Nephron progenitor cell (in vitro differentiated cells): ENCODE data around the gene KLF13.

Experiments used
- DNase-seq: peaks from one replicate; pipeline ENCODE4 v3.0.0; 2021
- H3K27ac Mint-ChIP-seq: 2 replicates; pipeline ENCODE4 v1.8.0; 2021; ENCODE audit warnings: mild to moderate bottlenecking, moderate library complexity, mixed read lengths
- H3K27me3 Mint-ChIP-seq: 2 replicates; pipeline ENCODE4 v1.8.0; 2021; ENCODE audit warnings: mild to moderate bottlenecking, low read depth, mixed read lengths; ENCODE audit not compliant: poor library complexity
- H3K36me3 Mint-ChIP-seq: 2 replicates; pipeline ENCODE4 v1.8.0; 2021; ENCODE audit warnings: low read depth, mixed read lengths
- H3K4me1 Mint-ChIP-seq: 2 replicates; pipeline ENCODE4 v1.8.0; 2021; ENCODE audit warnings: mixed read lengths
- H3K4me3 Mint-ChIP-seq: 2 replicates; pipeline ENCODE4 v1.8.0; 2021; ENCODE audit warnings: mild to moderate bottlenecking, moderate library complexity, mixed read lengths
- H3K9me3 Mint-ChIP-seq: 2 replicates; pipeline ENCODE4 v1.8.0; 2021; ENCODE audit warnings: mild to moderate bottlenecking, moderate library complexity, mixed read lengths
- TF ChIP-seq, protein P1 (sequence below): fragments of 200-600 bp; sonication (generic); IDR thresholded peaks from 2 replicates; pipeline ENCODE4 v1.5.0; 2021; ENCODE audit warnings: antibody characterized with exemption

The KLF13 gene

GRCh38 chr15:31396881-31397560, 70.4 kb downstream of the KLF13 start:
- Mint-ChIP-seq H3K27me3 (peaks cover 36% of the 10 kb centered on the region), H3K36me3 (no peaks in the 10 kb centered on the region), H3K4me3 (peak overlapping the region; percentile 66), H3K4me1 (peaks cover 55% of the 10 kb centered on the region), H3K9me3 (no peaks in the 10 kb centered on the region), H3K27ac (peak overlapping the region; percentile 64)
- TF ChIP-seq, protein P1, sequence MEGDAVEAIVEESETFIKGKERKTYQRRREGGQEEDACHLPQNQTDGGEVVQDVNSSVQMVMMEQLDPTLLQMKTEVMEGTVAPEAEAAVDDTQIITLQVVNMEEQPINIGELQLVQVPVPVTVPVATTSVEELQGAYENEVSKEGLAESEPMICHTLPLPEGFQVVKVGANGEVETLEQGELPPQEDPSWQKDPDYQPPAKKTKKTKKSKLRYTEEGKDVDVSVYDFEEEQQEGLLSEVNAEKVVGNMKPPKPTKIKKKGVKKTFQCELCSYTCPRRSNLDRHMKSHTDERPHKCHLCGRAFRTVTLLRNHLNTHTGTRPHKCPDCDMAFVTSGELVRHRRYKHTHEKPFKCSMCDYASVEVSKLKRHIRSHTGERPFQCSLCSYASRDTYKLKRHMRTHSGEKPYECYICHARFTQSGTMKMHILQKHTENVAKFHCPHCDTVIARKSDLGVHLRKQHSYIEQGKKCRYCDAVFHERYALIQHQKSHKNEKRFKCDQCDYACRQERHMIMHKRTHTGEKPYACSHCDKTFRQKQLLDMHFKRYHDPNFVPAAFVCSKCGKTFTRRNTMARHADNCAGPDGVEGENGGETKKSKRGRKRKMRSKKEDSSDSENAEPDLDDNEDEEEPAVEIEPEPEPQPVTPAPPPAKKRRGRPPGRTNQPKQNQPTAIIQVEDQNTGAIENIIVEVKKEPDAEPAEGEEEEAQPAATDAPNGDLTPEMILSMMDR, result no peak
- peak; percentile 87 for DNase-seq

GRCh38 chr15:31397851-31398661, 71.4 kb downstream of the KLF13 start:
- Mint-ChIP-seq H3K4me3 (no peak overlapping the region), H3K27ac (no peak overlapping the region), H3K27me3 (peaks cover 26% of the 10 kb centered on the region), H3K4me1 (peaks cover 65% of the 10 kb centered on the region), H3K36me3 (no peaks in the 10 kb centered on the region), H3K9me3 (no peaks in the 10 kb centered on the region)
- TF ChIP-seq, protein P1, result no peak
- DNase-seq, result no peak

GRCh38 chr15:31398677-31399301, 72.2 kb downstream of the KLF13 start:
- DNase-seq, result no peak
- no peaks in the 10 kb centered on the region for H3K36me3 Mint-ChIP-seq
- H3K4me1 Mint-ChIP-seq, result peaks cover 63% of the 10 kb centered on the region
- H3K27me3 Mint-ChIP-seq, result peaks cover 18% of the 10 kb centered on the region
- no peaks in the 10 kb centered on the region for H3K9me3 Mint-ChIP-seq
- H3K27ac Mint-ChIP-seq, result no peak overlapping the region
- TF ChIP-seq, protein P1, result no peak
- no peak overlapping the region for H3K4me3 Mint-ChIP-seq

DNA sequence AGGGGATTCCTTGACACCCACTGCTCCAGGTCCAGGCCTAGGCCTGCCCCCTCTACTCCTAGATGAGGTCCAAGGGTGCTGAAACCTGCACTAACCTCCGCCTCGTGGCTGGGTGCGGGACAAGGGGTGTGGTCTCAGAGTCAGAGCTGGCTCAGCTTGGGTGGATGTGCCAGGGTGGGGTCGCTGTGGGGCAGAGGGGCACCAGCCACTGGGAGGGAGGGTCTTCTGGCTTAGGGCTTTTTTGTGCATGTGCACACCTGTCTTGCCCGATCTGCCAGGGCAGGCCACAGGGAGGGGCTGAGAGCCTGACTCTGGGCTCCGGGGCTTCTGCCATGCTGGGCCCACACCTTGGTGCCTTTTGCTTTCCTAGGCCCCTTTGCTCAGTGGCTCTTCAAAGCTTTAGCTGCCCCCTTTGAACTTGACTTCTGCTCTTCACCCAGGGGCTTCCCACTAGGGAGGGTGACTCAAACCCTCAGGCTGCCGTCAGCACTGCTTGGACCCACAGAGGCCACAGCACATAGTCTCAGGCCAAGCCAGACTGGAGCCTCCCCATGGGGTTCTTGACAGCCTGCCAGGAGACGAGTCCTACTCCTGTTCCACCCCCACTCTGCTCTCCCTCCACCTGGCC, 73.0 kb downstream of the KLF13 start:
- no peaks in the 10 kb centered on the region for H3K36me3 Mint-ChIP-seq
- no peak for DNase-seq
- peaks cover 4% of the 10 kb centered on the region for H3K9me3 Mint-ChIP-seq
- H3K27ac Mint-ChIP-seq, result no peak overlapping the region
- peaks cover 62% of the 10 kb centered on the region for H3K4me1 Mint-ChIP-seq
- H3K27me3 Mint-ChIP-seq, result peaks cover 10% of the 10 kb centered on the region
- TF ChIP-seq, protein P1, result no peak
- H3K4me3 Mint-ChIP-seq, result no peak overlapping the region

- peaks cover 4% of the 10 kb centered on the region for H3K27me3 Mint-ChIP-seq
- TF ChIP-seq, protein P1, result no peak
- DNase-seq, result no peak
- peaks cover 62% of the 10 kb centered on the region for H3K4me1 Mint-ChIP-seq
- no peak overlapping the region for H3K4me3 Mint-ChIP-seq
- H3K9me3 Mint-ChIP-seq, result peaks cover 12% of the 10 kb centered on the region
- H3K36me3 Mint-ChIP-seq, result no peaks in the 10 kb centered on the region
- H3K27ac Mint-ChIP-seq, result peak overlapping the region; percentile 75
Measured at GRCh38 chr15:31400222-31400927, 73.7 kb downstream of the KLF13 start.
